ENCODE measurements around the gene LRRFIP2.
A peak's percentile ranks its signal among the peaks of the same experiment; 100 is the strongest.

LRRFIP2 gene

DNA sequence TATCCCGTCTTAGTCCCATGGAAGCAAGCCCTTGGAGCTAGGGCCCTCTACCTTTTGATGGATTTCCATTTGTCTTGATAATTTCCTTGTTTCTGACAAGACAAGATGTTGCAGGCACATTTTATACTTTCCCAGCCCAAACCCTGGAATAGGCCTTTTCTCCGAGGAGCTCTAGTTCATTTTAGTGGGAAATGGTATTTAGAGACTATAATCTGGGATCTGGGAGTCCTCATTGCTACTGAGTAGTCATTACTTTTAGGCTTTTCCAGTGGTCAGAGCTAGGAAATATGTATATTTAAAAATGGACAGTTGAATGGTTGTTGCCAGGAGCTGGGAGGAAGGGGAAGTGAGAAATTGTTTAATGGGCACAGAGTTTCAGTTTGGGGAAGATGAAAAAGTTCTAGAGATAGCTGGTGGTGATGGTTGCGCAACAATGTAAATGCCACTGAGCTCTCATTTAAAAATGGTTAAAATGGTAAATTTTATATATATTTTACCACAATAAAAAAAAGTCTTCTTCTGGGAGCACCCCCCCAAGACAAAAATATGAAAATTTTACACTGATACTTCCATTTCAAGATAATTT lies 149.5 kb downstream of the LRRFIP2 start:
- DNase-seq (ENCODE audit: low spot score), result no peak

GRCh38 chr3:37024092-37024491 lies 150.3 kb downstream of the LRRFIP2 start:
- peak; percentile 7 for DNase-seq (ENCODE audit: low spot score)

DNA sequence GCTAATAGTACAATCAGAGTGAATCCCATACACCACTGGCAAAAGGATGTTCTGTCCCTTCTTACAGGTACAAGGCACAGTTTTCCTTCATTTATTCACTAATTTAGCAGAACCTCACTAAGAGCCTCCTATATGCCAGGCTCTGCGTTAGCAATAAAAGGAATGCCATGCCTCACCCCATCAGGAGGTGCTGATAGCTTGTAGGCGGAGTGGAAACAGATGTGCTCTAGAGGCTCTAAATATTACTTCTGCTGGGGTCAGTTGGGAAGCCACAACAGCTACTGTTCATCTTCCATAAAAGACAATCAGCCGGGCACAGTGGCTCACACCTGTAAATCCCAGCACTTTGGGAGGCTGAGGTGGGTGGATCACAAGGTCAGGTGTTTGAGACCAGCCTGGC lies 156.7 kb downstream of the LRRFIP2 start:
- DNase-seq (ENCODE audit: low spot score), result no peak

DNA sequence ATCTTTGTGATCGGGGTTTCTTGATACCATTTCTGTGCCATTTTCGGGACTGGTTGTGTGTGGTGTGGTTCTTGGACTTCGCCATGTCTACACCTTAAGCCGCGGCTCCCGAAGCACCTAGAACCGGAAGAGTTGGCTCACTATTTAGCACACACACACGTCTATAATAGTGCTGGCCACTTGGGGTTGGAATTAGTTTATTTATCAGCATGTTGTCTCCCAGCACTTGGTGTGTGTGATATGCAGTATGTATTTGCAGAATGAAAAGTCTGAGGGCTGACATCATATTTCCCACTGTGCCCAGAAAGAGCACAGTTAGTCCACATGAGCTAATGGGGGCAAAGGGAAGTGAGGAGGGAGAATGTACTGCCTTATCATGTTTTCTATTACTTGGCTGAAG lies 157.5 kb downstream of the LRRFIP2 start:
- DNase-seq (ENCODE audit: low spot score), result no peak

- no peak for DNase-seq (ENCODE audit: low spot score)
These were observed 158.7 kb downstream of the LRRFIP2 start for GRCh38 chr3:37015642-37016041.

- no peak for DNase-seq (ENCODE audit: low spot score)
These were observed 159.8 kb downstream of the LRRFIP2 start for GRCh38 chr3:37014620-37015019.
